Chondrocyte (in vitro differentiated cells): ENCODE measurements around the gene NIF3L1. TPM values are rescaled to one million over a fixed set of nuclear protein-coding genes. Genes with fewer than 3 reads are reported as not detected.
A peak's percentile ranks its signal among the peaks of the same experiment; 100 is the strongest.

Experiments used
- DNase-seq: peaks from one replicate; pipeline ENCODE4 v3.0.0; 2021; ENCODE audit warnings: mixed read lengths, low spot score
- H3K27ac Mint-ChIP-seq: one replicate; pipeline ENCODE4 v1.8.0; 2021; ENCODE audit warnings: mild to moderate bottlenecking, moderate library complexity, mixed read lengths; ENCODE audit not compliant: unreplicated experiment
- H3K27me3 Mint-ChIP-seq: 2 replicates; pipeline ENCODE4 v1.8.0; 2021; ENCODE audit warnings: low read depth, mixed read lengths
- H3K36me3 Mint-ChIP-seq: 2 replicates; pipeline ENCODE4 v1.8.0; 2021; ENCODE audit warnings: low read depth, mixed read lengths
- H3K4me1 Mint-ChIP-seq: 2 replicates; pipeline ENCODE4 v1.8.0; 2021; ENCODE audit warnings: low read depth, mild to moderate bottlenecking, mixed read lengths
- H3K4me3 Mint-ChIP-seq: one replicate; pipeline ENCODE4 v1.8.0; 2021; ENCODE audit warnings: mild to moderate bottlenecking, moderate library complexity, mixed read lengths; ENCODE audit not compliant: unreplicated experiment
- H3K9me3 Mint-ChIP-seq: 2 replicates; pipeline ENCODE4 v1.8.0; 2021; ENCODE audit warnings: low read depth, mixed read lengths
- total RNA-seq: library from RNA; stranded (reverse); gene quantifications from 3 replicates; pipeline ENCODE4 v1.2.1, GENCODE V29; 2021
- TF ChIP-seq, protein P1 (sequence below): fragments of 200-600 bp; sonication (generic); IDR thresholded peaks from 2 replicates; pipeline ENCODE4 v1.5.0; 2021; ENCODE audit warnings: antibody characterized with exemption, mild to moderate bottlenecking, moderate library complexity

NIF3L1 gene
- total RNA-seq, 1 donor from 2014 or later, result 14.8 TPM

DNA sequence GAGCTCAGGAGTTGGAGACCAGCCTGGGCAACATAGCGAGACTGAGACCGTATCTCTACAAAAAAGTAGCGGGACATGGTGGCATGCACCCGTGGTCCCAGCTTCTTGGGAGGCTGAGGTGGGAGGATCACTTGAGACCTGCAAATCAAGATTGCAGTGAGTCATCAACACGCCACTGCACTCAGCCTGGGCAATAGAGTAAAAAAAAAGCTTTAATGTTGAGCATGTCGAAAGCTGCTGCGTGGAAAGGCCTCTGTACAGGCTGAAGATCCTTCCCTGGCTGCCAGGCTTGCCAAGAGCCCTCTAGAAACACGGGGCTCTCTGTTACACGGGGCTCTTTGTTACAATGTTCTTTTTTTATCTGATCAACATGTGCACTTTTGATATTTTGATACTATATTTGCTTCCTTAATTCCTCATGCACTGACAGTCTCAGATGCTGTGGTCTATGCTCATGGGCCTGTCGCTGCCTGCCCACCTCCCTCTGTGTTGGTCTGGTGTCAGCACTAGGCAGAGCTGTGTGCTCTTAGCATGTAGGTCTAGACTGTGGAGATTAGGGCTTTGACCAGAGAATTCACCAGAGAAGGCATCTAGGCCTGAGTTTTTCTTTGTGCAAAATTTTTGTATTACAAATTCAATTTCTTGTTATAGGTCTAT is 43.4 kb upstream of the NIF3L1 start:
- no peaks in the 10 kb centered on the region for H3K27me3 Mint-ChIP-seq
- H3K36me3 Mint-ChIP-seq, result peaks cover 6% of the 10 kb centered on the region
- H3K27ac Mint-ChIP-seq, result peak overlapping the region; percentile 51
- H3K4me1 Mint-ChIP-seq, result no peaks in the 10 kb centered on the region
- H3K9me3 Mint-ChIP-seq, result no peaks in the 10 kb centered on the region
- TF ChIP-seq, protein P1, sequence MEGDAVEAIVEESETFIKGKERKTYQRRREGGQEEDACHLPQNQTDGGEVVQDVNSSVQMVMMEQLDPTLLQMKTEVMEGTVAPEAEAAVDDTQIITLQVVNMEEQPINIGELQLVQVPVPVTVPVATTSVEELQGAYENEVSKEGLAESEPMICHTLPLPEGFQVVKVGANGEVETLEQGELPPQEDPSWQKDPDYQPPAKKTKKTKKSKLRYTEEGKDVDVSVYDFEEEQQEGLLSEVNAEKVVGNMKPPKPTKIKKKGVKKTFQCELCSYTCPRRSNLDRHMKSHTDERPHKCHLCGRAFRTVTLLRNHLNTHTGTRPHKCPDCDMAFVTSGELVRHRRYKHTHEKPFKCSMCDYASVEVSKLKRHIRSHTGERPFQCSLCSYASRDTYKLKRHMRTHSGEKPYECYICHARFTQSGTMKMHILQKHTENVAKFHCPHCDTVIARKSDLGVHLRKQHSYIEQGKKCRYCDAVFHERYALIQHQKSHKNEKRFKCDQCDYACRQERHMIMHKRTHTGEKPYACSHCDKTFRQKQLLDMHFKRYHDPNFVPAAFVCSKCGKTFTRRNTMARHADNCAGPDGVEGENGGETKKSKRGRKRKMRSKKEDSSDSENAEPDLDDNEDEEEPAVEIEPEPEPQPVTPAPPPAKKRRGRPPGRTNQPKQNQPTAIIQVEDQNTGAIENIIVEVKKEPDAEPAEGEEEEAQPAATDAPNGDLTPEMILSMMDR, result no peak
- H3K4me3 Mint-ChIP-seq, result no peak overlapping the region
- DNase-seq, result peak; percentile 20

DNA sequence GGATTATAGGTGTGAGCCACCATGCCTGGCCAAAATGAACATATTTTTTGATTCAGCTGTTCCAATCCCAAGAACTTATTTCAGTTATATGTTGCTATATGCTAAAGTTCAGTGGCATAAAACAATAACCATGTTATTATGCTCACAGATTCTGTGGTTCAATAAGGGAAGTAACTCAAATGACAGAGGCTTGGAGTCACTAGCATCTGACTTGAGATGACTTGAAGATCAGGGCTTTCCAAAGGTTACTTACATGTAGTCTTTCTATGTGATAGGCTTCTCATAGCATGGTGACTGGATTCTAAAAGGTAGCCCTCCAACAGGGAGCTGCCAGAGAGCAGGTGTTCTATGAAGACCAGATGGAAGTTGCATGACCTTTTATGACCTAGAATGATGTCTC is 41.9 kb upstream of the NIF3L1 start:
- Mint-ChIP-seq H3K27me3 (no peaks in the 10 kb centered on the region), H3K27ac (no peak overlapping the region), H3K4me3 (no peak overlapping the region), H3K9me3 (no peaks in the 10 kb centered on the region), H3K36me3 (peaks cover 19% of the 10 kb centered on the region), H3K4me1 (no peaks in the 10 kb centered on the region)
- TF ChIP-seq, protein P1, result no peak
- DNase-seq, result no peak

DNA sequence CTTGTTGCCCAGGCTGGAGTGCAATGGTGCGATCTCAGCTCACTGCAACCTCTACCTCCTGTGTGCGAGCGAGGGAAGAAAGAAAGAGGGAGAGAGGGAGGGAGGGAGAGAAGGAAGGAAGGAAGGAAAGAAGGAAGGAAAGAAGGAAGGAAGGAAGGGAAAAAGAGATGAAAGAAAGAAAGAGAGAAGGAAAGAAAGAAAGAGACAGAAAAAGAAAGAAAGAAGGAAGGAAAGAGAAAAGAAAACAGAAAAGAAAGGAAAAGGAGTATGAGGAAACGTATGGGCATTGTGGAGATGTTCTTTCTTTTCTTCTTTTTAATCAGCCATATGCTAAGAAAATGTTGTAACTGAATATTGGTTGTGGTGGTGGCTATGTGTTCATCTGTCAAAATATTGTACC is 41.2 kb upstream of the NIF3L1 start:
- H3K27ac Mint-ChIP-seq, result no peak overlapping the region
- H3K27me3 Mint-ChIP-seq, result no peaks in the 10 kb centered on the region
- H3K4me3 Mint-ChIP-seq, result no peak overlapping the region
- no peaks in the 10 kb centered on the region for H3K9me3 Mint-ChIP-seq
- TF ChIP-seq, protein P1, result no peak
- no peaks in the 10 kb centered on the region for H3K4me1 Mint-ChIP-seq
- DNase-seq, result no peak
- H3K36me3 Mint-ChIP-seq, result peaks cover 25% of the 10 kb centered on the region

DNA sequence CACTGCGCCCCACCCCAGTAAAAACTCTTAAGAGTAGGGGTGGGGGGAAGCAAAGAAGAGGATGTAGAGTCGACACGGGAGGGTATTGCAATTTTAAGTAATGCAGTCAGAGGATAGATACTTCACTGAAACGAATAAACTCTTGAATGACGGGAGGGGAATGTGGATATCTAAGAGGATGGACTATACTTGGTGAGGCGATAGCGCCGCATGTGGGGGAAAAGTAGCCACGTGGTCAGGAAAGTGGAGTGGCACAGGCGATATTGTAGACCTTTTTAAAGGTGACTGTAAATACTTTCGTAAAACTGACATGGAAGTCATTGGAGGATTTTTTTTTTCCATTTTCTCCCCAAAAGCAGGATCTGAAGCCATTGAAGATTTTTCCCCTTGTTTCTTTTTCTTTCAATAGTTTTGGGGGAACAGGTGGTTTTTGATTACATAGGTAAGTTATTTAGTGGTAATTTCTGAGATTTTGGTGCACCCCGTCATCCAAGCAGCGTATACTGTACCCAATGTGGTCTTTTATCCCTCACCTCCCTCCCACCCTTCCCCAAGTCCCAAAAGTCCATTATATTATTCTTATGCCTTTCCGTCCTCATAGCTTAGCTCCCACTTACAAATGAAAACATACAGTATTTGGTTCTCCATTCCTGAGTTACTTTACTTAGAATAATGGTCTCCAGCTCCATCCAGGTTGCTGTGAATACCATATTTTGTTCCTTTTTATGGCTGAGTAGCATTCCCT is 38.5 kb upstream of the NIF3L1 start:
- TF ChIP-seq, protein P1, result no peak
- no peaks in the 10 kb centered on the region for H3K4me1 Mint-ChIP-seq
- H3K36me3 Mint-ChIP-seq, result peaks cover 38% of the 10 kb centered on the region
- no peaks in the 10 kb centered on the region for H3K9me3 Mint-ChIP-seq
- H3K27ac Mint-ChIP-seq, result no peak overlapping the region
- H3K27me3 Mint-ChIP-seq, result no peaks in the 10 kb centered on the region
- DNase-seq, result no peak
- H3K4me3 Mint-ChIP-seq, result no peak overlapping the region

DNA sequence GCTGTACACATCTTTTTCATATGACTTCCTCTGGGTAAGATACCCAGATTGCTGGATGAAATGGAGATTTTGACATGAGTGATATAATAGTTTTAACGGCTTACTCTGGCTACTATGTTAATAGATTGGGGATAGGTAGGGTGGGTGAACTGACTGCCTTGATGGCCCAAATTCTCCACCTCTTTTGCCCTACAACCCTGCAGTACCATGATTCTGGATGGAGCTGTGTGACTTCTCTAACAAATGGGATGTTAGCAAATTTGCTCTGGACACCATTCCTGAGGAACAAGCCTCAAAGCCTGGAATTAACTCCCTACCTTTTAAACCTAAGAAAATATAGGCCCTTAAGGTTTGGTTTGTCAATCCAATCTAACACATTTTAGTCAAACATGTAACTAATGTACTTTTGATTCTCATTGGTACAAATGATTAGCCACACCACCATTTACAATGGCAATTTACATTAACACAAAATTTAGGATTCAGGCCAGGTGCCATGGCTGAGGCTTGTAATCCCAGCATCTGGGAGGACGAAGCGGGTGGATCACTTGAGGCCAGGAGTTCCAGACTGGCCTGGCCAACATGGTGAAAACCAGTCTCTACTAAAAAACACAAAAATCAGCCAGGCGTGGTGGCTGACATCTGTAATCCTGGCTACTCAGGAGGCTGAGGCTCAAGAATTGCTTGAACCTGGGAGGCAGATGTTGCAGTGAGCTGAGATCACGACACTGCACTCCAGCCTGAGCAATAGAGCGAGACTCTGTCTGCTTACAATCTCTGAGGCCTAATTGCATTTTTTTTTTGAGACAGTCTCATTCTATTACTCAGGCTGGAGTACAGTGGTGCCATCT is 37.5 kb upstream of the NIF3L1 start:
- Mint-ChIP-seq H3K4me1 (no peaks in the 10 kb centered on the region), H3K27ac (no peak overlapping the region), H3K36me3 (peaks cover 43% of the 10 kb centered on the region), H3K9me3 (no peaks in the 10 kb centered on the region), H3K4me3 (no peak overlapping the region), H3K27me3 (no peaks in the 10 kb centered on the region)
- DNase-seq, result no peak
- TF ChIP-seq, protein P1, result no peak
